Measurements from ENCODE around the gene MTX3.

The MTX3 gene

DNA sequence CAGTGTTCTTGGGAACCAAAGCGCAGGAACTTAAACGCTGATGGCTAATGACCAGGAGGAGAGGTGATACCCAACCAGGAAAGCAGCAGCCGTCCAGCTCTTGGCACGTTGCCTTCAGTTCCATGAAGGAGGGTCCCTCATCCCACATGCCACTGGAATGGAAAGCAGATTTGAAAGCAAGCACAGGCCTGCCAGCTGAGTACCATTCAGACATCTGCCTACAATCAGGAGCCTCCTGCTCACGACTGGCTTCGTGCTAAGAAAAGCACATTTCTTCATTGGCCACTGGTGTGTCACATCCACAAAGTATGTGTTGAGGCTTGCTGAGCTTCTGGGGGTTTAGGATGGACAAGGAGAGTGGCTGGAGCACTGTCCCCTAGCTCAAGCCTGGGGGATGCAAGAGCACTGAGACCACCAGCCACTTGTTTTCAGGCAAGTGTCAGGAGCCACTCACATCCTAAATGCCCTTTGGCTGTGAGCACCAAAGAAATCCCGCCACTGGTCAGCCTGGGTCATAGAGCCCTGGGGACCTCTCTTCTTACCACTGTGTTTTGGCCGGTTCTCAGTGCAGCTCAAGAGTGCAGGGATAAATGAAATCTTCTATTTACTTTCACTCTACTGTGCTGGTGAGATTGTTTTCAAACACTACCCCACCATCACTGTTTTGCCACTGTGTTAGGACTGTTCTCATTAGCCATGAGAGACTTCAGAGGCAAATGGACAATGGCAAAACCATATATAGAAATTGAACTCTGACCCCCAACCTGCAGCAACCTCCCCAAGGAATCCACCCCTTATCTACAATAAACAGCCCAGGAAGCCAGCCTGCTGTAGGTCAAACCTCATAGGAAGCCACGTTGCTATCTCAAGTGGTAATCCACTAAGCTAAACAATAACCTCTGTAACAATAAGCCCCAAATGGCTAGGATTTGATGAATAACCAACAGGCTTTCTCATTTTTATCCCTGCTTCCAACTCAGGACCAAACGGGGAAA, 58.3 kb downstream of the MTX3 start (continued):
- TF ChIP-seq ZNF530 (tag by site-specific recombination; IDR thresholded peaks at IDR 0.05; ENCODE audit: low read depth) = no peak
- TF ChIP-seq MEIS1 (CRISPR knock-in tag; IDR thresholded peaks at IDR 0.05; ENCODE audit: borderline replicate concordance) = no peak
- TF ChIP-seq SP3 (tag by site-specific recombination; IDR thresholded peaks at IDR 0.05) = no peak
- TF ChIP-seq YY2 (tag by site-specific recombination; IDR thresholded peaks at IDR 0.05) = no peak
- TF ChIP-seq, protein P1, sequence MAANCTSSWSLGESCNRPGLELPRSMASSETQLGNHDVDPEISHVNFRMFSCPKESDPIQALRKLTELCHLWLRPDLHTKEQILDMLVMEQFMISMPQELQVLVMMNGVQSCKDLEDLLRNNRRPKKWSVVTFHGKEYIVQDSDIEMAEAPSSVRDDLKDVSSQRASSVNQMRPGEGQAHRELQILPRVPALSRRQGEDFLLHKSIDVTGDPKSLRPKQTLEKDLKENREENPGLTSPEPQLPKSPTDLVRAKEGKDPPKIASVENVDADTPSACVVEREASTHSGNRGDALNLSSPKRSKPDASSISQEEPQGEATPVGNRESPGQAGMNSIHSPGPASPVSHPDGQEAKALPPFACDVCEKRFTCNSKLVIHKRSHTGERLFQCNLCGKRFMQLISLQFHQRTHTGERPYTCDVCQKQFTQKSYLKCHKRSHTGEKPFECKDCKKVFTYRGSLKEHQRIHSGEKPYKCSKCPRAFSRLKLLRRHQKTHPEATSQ (tag by site-specific recombination; IDR thresholded peaks at IDR 0.05) = no peak
- no peak for TF ChIP-seq ZNF777 (tag by site-specific recombination; IDR thresholded peaks at IDR 0.05; ENCODE audit: borderline replicate concordance)
- TF ChIP-seq ZNF391 (tag by site-specific recombination; IDR thresholded peaks at IDR 0.05; ENCODE audit: borderline replicate concordance, low read depth) = no peak
- no peak for TF ChIP-seq GLI2 (tag by site-specific recombination; IDR thresholded peaks at IDR 0.05; ENCODE audit: borderline replicate concordance, low read depth)
- TF ChIP-seq ZNF571 (tag by site-specific recombination; IDR thresholded peaks at IDR 0.05) = no peak
- TF ChIP-seq ZNF404 (tag by site-specific recombination; IDR thresholded peaks at IDR 0.05) = no peak

GRCh38 chr5:79931866-79932265, 59.2 kb downstream of the MTX3 start:
- no peaks in the 10 kb centered on the region for H3K4me1 ChIP-seq (ENCODE audit: control insufficient read depth, insufficient read depth, low read length)
- TF ChIP-seq SP2 (tag by site-specific recombination; IDR thresholded peaks at IDR 0.05) (no peak), ZBTB8A (tag by site-specific recombination; IDR thresholded peaks at IDR 0.05) (no peak), ZXDB (tag by site-specific recombination; IDR thresholded peaks at IDR 0.05) (no peak), ZNF112 (tag by site-specific recombination; IDR thresholded peaks at IDR 0.05) (no peak), SETDB1 (IDR thresholded peaks at IDR 0.05; ENCODE audit: insufficient read length, low read length) (no peak), ZNF629 (tag by site-specific recombination; IDR thresholded peaks at IDR 0.05) (no peak), ZNF138 (tag by site-specific recombination; IDR thresholded peaks at IDR 0.05; ENCODE audit: borderline replicate concordance) (no peak), ZNF701 (tag by site-specific recombination; IDR thresholded peaks at IDR 0.05) (no peak), BCL6B (tag by site-specific recombination; IDR thresholded peaks at IDR 0.05) (no peak), ZNF785 (tag by site-specific recombination; IDR thresholded peaks at IDR 0.05) (no peak)
- CTCF ChIA-PET = interaction anchor here (0.7 to 1.1 kb wide), 2 partner anchors 160 to 1264 kb away, joined by 3 to 4 read pairs; no protein-coding TSS in a partner anchor
- no peak overlapping the region for H3K4me3 ChIP-seq (ENCODE audit: low read depth, low read length)
- no peaks in the 10 kb centered on the region for H3K9me3 ChIP-seq (ENCODE audit: control insufficient read depth, insufficient read depth, low read depth, low read length)
- POLR2A ChIA-PET = no interaction called here
- no peaks in the 10 kb centered on the region for H3K36me3 ChIP-seq (ENCODE audit: control insufficient read depth in 2 of 2, insufficient read depth in 1 of 2, low read length in 2 of 2)
- H3K27ac ChIP-seq (ENCODE audit: extremely low read depth, low read depth, low read length) = no peak overlapping the region

DNA sequence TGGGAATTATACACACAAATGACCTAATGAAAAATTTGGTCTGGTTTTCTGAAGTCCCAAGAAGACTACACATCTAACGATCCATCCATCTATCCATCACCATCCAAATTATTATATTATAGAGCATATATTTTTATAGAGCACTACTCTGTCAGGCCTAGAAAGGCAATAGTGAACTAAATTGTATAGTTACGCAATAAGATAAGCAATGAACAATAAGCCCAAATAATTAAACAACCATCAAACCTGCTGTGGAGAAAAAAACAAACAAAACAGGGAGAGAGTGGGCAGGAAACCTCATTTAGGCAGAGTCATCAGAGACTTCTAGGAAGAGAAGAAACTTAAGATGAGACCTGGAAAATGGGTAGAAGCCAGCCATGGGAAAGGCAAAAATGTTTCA, 59.7 kb downstream of the MTX3 start:
- POLR2A ChIA-PET = no interaction called here
- Histone ChIP-seq H3K36me3 (ENCODE audit: control insufficient read depth in 2 of 2, insufficient read depth in 1 of 2, low read length in 2 of 2) (no peaks in the 10 kb centered on the region), H3K9me3 (ENCODE audit: control insufficient read depth, insufficient read depth, low read depth, low read length) (no peaks in the 10 kb centered on the region), H3K4me3 (ENCODE audit: low read depth, low read length) (no peak overlapping the region), H3K4me1 (ENCODE audit: control insufficient read depth, insufficient read depth, low read length) (no peaks in the 10 kb centered on the region), H3K27ac (ENCODE audit: extremely low read depth, low read depth, low read length) (no peak overlapping the region)
- CTCF ChIA-PET = interaction anchor here (1.1 to 1.7 kb wide), 2 partner anchors 152 to 160 kb away, joined by 4 to 5 read pairs; no protein-coding TSS in a partner anchor
- no peak for TF ChIP-seq ZNF670 (tag by site-specific recombination; IDR thresholded peaks at IDR 0.05; ENCODE audit: low read depth)
- TF ChIP-seq ZNF654 (tag by site-specific recombination; IDR thresholded peaks at IDR 0.05; ENCODE audit: low read depth) = no peak
- no peak for TF ChIP-seq ZXDB (tag by site-specific recombination; IDR thresholded peaks at IDR 0.05)
- no peak for TF ChIP-seq PBX3 (CRISPR knock-in tag; IDR thresholded peaks at IDR 0.05)
